GM23248 (cell line): ENCODE data around the gene ZNF691. TPM values are rescaled to one million over a fixed set of nuclear protein-coding genes. Genes with fewer than 3 reads are reported as not detected.

Experiments used
- DNase-seq: peaks from one replicate; pipeline ENCODE4 v3.0.0-alpha.2; 2015
- H2AFZ ChIP-seq: fragments of 200-600 bp; sonication (generic); 2 replicates; pipeline ENCODE4 v1.6.1; 2016; ENCODE audit warnings: antibody characterized with exemption
- H3F3A ChIP-seq: fragments of 200-600 bp; sonication (generic); 2 replicates; pipeline ENCODE4 v1.6.1; 2016; ENCODE audit warnings: mild to moderate bottlenecking, antibody characterized with exemption, mixed run types; ENCODE audit not compliant: insufficient read depth
- H3K27ac ChIP-seq: fragments of 200-600 bp; sonication (generic); 2 replicates; pipeline ENCODE4 v1.5.1; 2016; ENCODE audit warnings: mild to moderate bottlenecking
- H3K27me3 ChIP-seq: fragments of 200-600 bp; sonication (generic); replicated peaks from 2 replicates; pipeline ENCODE4 v1.6.1; 2016; ENCODE audit warnings: mild to moderate bottlenecking; ENCODE audit not compliant: insufficient read depth
- H3K36me3 ChIP-seq: fragments of 200-600 bp; sonication (generic); 2 replicates; pipeline ENCODE4 v1.6.1; 2016; ENCODE audit warnings: low read depth, mild to moderate bottlenecking
- H3K4me1 ChIP-seq: fragments of 200-600 bp; sonication (generic); 2 replicates; pipeline ENCODE4 v1.6.1; 2016; ENCODE audit warnings: mild to moderate bottlenecking; ENCODE audit not compliant: insufficient read depth
- H3K4me2 ChIP-seq: fragments of 200-600 bp; sonication (generic); one replicate; pipeline ENCODE4 v1.6.1; 2016; ENCODE audit warnings: mild to moderate bottlenecking; ENCODE audit not compliant: unreplicated experiment
- H3K4me3 ChIP-seq: fragments of 200-600 bp; sonication (generic); 2 replicates; pipeline ENCODE4 v1.5.1; 2016; ENCODE audit warnings: mild to moderate bottlenecking
- H3K79me2 ChIP-seq: fragments of 200-600 bp; sonication (generic); 2 replicates; pipeline ENCODE4 v1.6.1; 2016; ENCODE audit warnings: mild to moderate bottlenecking; ENCODE audit not compliant: insufficient read depth
- H3K9ac ChIP-seq: fragments of 200-600 bp; sonication (generic); 2 replicates; pipeline ENCODE4 v1.6.1; 2016; ENCODE audit warnings: mild to moderate bottlenecking
- H3K9me2 ChIP-seq: fragments of 200-600 bp; sonication (generic); 2 replicates; pipeline ENCODE4 v1.6.1; 2016; ENCODE audit warnings: mixed run types, mild to moderate bottlenecking, moderate library complexity; ENCODE audit not compliant: insufficient read depth
- H3K9me3 ChIP-seq: fragments of 200-600 bp; sonication (generic); one replicate; pipeline ENCODE4 v1.6.1; 2017; ENCODE audit warnings: low read depth
- H4K20me1 ChIP-seq: fragments of 200-600 bp; sonication (generic); 2 replicates; pipeline ENCODE4 v1.6.0; 2016; ENCODE audit not compliant: insufficient read depth
- EZH2 ChIP-seq: fragments of 200-600 bp; sonication (generic); IDR thresholded peaks from 2 replicates; pipeline ENCODE4 v1.6.1; 2018; ENCODE audit warnings: antibody characterized with exemption, mild to moderate bottlenecking; ENCODE audit not compliant: insufficient read depth, poor library complexity, severe bottlenecking
- EZH2phosphoT487 ChIP-seq: fragments of 200-600 bp; sonication (generic); IDR thresholded peaks from 2 replicates; pipeline ENCODE4 v1.6.1; 2018; ENCODE audit warnings: antibody characterized with exemption, moderate library complexity, mild to moderate bottlenecking, low read depth; ENCODE audit not compliant: insufficient read depth
- WGBS, 2 experiments: methylation state at CpG; one replicate each; pipeline ENCODE4 v1.1.6; 2015 to 2017; ENCODE audit warnings: low lambda C conversion rate in 2 of 2, low coverage in 1 of 2; ENCODE audit errors: missing lambda C conversion rate in 2 of 2; 5-methylcytosine and 5-hydroxymethylcytosine counted together
- in situ Hi-C: fragments of 300-500 bp; cut with MboI; formaldehyde crosslinking; loops from 2 replicates; pipeline ENCODE4 v1.15.0; 2020
- polyA plus RNA-seq: library from polyadenylated mRNA; unstranded; fragments of >200 nt; fragmentation: Nextera tagmentation; extraction: Ambion mirVana; gene quantifications from 2 replicates; pipeline ENCODE4 v1.2.1, GENCODE V29; 2016
- total RNA-seq: library from RNA; depleted of rRNA; stranded (reverse); fragments of >200 nt; shearing (Covaris generic); gene quantifications from 2 replicates; pipeline ENCODE4 v1.2.3, GENCODE V29; 2014

ZNF691 gene
- total and polyA plus RNA-seq, 2 experiments from 2014 or later = 4.4 to 6.9 TPM

DNA sequence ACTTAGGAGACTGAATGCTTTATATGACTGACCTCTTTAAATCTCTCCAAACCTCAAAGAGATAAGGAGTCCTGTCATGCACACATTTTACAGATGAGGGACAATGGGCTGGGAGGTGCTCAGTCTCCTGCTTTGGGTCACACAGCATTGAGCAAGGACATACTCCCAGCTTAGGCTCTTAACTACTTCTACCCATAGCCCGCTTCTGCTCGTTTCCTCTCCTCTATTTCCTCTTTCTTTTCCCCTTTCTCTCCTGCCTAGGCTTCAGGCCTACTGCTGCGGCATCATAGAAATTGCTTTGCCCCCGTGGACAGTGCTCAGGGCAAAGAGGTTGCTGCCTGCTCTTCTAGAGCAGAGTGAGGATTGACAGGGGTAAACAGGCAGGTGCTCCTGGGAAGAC lies 12.4 kb upstream of the ZNF691 start:
- TF ChIP-seq EZH2phosphoT487 (no peak), EZH2 (no peak)
- 94 to 98% methylated on average over 4 of the region's 4 CpGs for WGBS, 2 experiments
- no peak overlapping the region for H3K9ac ChIP-seq

DNA sequence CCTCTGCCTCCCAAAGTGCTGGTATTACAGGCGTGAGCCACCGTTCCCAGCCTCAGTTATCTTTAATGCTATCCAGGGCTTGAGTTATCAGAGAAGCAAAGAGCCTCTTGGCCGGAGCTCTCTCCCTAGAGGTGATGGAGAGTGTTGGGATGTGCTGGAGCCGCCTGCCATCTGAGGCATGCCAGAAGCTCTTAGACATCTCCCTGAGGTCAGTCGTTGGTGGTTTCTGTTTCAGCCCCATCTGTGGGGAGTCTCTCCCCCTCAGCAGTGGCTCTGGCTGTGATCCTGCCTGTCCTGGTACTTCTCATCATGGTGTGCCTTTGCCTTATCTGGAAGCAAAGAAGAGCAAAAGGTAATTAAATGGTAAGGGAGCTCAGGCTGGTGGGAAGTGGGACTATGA lies 11.6 kb upstream of the ZNF691 start:
- Histone ChIP-seq H4K20me1 (no peaks in the 10 kb centered on the region), H3K36me3 (peaks cover 16% of the 10 kb centered on the region; the same call in 1 of the 2 replicates), H3K9ac (no peak overlapping the region), H3F3A (no peaks in the 10 kb centered on the region), H2AFZ (no peak overlapping the region), H3K27me3 (no peaks in the 10 kb centered on the region), H3K79me2 (no peaks in the 10 kb centered on the region), H3K9me3 (no peaks in the 10 kb centered on the region), H3K4me2 (no peak overlapping the region), H3K4me3 (no peak overlapping the region), H3K9me2 (no peaks in the 10 kb centered on the region), H3K27ac (no peak overlapping the region), H3K4me1 (no peaks in the 10 kb centered on the region)
- 84 to 85% methylated on average over 5 of the region's 5 CpGs for WGBS, 2 experiments
- no peak for DNase-seq
- in situ Hi-C loops = no loop called here
- no peak for TF ChIP-seq EZH2phosphoT487
- TF ChIP-seq EZH2 = no peak

More for the DNA sequence above, 12.4 kb upstream of the ZNF691 start:
- Histone ChIP-seq H3K9me2 (no peaks in the 10 kb centered on the region), H3K4me3 (no peak overlapping the region), H3F3A (no peaks in the 10 kb centered on the region), H3K27me3 (no peaks in the 10 kb centered on the region), H3K79me2 (no peaks in the 10 kb centered on the region), H4K20me1 (no peaks in the 10 kb centered on the region), H3K4me2 (no peak overlapping the region), H3K4me1 (no peaks in the 10 kb centered on the region), H3K27ac (no peak overlapping the region), H2AFZ (no peak overlapping the region), H3K9me3 (no peaks in the 10 kb centered on the region), H3K36me3 (peaks cover 16% of the 10 kb centered on the region; the same call in 1 of the 2 replicates)
- in situ Hi-C loops = no loop called here
- no peak for DNase-seq

DNA sequence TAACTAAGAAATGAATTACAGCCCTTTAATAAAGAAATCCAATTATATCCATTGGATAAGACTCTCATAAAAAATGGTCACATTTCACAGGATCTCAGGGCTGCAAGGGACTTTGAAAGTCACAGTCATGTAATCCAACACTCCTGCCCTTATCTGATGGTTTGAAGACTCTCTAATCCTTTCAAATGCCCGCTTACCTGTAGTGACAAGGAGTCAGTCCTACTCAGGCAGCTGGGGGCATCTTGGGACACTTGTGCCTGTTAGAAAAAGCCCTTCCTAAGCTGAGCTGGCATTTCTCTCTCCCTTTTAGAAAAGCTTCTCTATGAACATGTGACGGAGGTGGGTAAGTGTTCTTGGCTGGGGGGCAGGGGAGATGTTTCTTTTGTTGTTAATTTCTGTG lies 11.0 kb upstream of the ZNF691 start:
- WGBS, 2 experiments = 100% methylated on average over 2 of the region's 2 CpGs
- H4K20me1 ChIP-seq = no peaks in the 10 kb centered on the region
- H3K36me3 ChIP-seq = peaks cover 16% of the 10 kb centered on the region; the same call in 1 of the 2 replicates
- no peak for TF ChIP-seq EZH2phosphoT487
- TF ChIP-seq EZH2 = no peak
- H3F3A ChIP-seq = no peaks in the 10 kb centered on the region
- no peaks in the 10 kb centered on the region for H3K27me3 ChIP-seq
- no peak overlapping the region for H3K4me3 ChIP-seq
- no peak overlapping the region for H2AFZ ChIP-seq
- H3K9ac ChIP-seq = no peak overlapping the region
- H3K4me2 ChIP-seq = no peak overlapping the region
- H3K9me3 ChIP-seq = no peaks in the 10 kb centered on the region
- no peaks in the 10 kb centered on the region for H3K4me1 ChIP-seq
- H3K9me2 ChIP-seq = no peaks in the 10 kb centered on the region
- no peak overlapping the region for H3K27ac ChIP-seq
- in situ Hi-C loops = no loop called here
- no peak for DNase-seq
- no peaks in the 10 kb centered on the region for H3K79me2 ChIP-seq

DNA sequence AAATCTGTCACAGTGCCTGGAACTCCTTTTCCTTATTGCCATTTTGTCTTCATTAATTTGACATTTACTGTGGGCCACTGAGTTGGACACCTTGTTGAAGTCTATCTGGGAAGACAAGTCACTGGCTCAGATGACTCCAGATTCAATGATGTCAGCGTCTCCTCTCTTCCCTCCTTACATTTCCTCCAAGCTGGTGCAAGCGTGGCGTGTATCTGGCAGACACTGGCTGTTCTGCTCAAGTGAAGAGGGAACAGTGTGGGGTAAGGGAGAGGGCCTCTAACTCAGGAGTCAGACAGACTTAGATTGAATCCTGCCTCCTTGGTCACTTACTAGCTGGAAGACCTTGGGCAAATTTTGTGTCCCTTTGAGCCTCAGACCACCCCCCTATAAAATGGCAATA lies 8.7 kb upstream of the ZNF691 start:
- no peak overlapping the region for H3K27ac ChIP-seq
- TF ChIP-seq EZH2 = no peak
- TF ChIP-seq EZH2phosphoT487 = no peak
- no peaks in the 10 kb centered on the region for H3K9me2 ChIP-seq
- H3K9me3 ChIP-seq = no peaks in the 10 kb centered on the region
- H3K9ac ChIP-seq = no peak overlapping the region
- DNase-seq = no peak
- 48% methylated on average over 3 of the region's 3 CpGs for WGBS, 2 experiments
- no peak overlapping the region for H2AFZ ChIP-seq
- H3K4me3 ChIP-seq = no peak overlapping the region
- no peaks in the 10 kb centered on the region for H3K4me1 ChIP-seq
- no peaks in the 10 kb centered on the region for H3F3A ChIP-seq
- H3K79me2 ChIP-seq = no peaks in the 10 kb centered on the region
- in situ Hi-C loops = no loop called here
- no peak overlapping the region for H3K4me2 ChIP-seq
- no peaks in the 10 kb centered on the region for H4K20me1 ChIP-seq
- peaks cover 22% of the 10 kb centered on the region; the same call in 1 of the 2 replicates for H3K36me3 ChIP-seq
- no peaks in the 10 kb centered on the region for H3K27me3 ChIP-seq

DNA sequence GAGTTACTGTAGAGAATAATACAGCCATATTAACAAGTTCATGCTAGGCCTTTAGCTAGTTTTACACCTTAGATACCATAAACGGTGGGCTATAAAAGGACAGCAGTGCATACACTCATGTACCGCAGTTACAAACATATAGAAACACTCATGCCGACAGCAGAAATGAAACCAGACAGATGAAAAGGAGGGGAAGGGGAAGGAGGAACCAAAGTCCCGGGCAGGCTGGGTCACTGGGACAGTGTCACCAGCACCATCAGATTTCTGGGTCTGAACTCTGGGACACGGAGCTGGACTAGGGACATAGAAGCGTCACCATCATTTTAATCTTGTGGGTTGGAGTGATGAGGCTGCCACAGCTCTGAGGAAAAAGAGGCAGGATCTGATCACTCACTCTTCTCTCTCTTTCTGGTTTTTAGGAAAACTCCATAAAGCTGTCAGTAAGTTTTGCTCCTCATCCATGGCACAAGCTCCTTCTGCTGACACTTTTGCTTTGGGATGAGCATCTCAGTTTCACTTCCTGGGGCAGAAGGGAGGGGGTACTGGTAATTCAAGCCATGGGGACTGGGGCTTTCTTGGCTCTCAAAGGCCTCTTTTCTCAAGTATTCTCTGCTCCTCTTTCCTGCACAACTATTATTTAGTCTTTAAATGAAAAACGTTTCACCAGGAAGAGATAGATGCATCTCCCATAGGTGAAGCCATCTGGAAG lies 7.8 kb upstream of the ZNF691 start:
- WGBS, 2 experiments = 72% methylated on average over 7 of the region's 7 CpGs
- in situ Hi-C loops = no loop called here

More for the DNA sequence above, 7.8 kb upstream of the ZNF691 start:
- Histone ChIP-seq H3F3A (0 out of 2 replicates have a peak, but pooled peaks cover under 1% of the 10 kb centered on the region), H3K27me3 (no peaks in the 10 kb centered on the region), H3K4me1 (no peaks in the 10 kb centered on the region), H3K27ac (no peak overlapping the region), H3K9me2 (no peaks in the 10 kb centered on the region), H2AFZ (no peak overlapping the region), H3K9me3 (no peaks in the 10 kb centered on the region), H3K4me3 (no peak overlapping the region), H3K79me2 (no peaks in the 10 kb centered on the region), H3K36me3 (peaks cover 22% of the 10 kb centered on the region; the same call in 1 of the 2 replicates), H3K9ac (no peak overlapping the region), H4K20me1 (no peaks in the 10 kb centered on the region), H3K4me2 (no peak overlapping the region)
- DNase-seq = no peak
- no peak for TF ChIP-seq EZH2
- no peak for TF ChIP-seq EZH2phosphoT487
